C1 segment of cervical spinal cord (tissue), 14 donors: ENCODE results near the gene CLASP1.

Source experiments
- DNase-seq, 14 donors: peaks; one replicate each; lab custom pipeline; 2025; lab: John Stamatoyannopoulos, UW

CLASP1 gene

GRCh38 chr2:121429119-121429903, 220.0 kb downstream of the CLASP1 start:
- no peak for DNase-seq

DNA sequence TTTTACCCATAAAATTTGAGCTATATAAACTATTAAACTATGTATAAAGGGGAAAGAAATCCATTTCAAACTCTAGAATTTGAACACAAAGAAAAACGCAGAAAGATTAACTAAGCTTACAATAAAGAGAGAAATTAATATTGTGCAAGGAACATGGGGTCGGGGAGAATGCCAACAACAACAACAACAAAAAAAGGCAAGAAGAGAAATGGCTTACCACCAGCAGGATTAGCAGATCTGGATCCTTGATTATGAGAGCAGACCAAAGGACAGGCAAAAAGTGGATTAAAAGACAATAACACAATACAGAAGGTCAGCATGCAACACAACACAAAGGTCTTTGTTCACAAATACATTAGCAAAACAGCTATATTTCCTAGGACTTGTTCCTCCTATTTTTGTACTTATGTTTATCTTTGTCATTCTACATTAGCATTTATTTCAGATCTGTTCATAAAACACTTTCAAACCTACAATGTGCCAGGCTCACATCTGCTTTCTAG, 222.0 kb downstream of the CLASP1 start:
- DNase-seq: no peak

DNA sequence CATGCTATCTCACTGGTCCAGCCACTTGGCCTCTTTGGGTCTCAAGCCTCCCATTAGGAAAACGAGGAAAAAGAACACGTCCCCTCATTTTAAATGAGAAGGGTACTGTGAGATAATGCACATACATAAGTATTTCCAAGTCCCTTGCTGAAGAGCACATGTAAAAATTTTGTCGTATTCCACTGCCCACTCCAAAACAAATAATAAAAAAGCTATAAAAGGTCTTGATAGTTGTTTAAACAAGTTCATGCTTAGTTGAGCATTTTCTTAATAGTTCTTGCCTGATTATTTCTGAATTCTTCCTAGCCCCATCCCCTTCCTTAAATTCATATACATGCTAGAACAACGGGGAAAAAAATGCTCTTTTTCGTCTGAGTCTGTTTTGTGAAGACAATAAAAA, 228.8 kb downstream of the CLASP1 start:
- no peak for DNase-seq

GRCh38 chr2:121419081-121419699, 230.1 kb downstream of the CLASP1 start:
- DNase-seq: no peak

DNA sequence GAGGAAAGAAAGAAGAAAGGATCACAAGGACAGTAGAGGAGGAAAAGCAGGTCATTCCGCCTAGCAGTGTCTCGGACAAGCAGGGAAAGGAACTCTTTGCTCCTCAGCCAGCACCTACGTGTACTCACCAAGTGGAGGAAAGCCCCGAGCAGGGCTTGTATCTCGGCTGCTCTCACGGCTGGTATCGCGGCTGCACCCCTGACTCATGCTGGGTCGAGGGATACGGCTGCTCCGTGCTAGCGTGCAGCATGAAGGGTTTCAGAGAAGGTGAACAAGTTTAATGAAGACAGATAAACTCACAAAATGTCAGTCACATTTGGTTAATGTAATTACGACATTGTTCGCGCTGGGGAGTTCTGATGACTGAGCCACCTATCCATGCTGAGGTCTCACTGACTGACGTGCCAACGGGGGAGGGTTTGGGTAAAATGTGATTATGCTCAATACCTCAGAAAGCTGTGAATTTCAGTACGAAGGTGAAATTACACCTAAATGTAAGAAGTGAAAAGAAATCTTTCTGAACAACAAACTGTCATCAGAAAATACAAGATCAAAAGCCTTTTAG, 230.7 kb downstream of the CLASP1 start:
- no peak for DNase-seq

DNA sequence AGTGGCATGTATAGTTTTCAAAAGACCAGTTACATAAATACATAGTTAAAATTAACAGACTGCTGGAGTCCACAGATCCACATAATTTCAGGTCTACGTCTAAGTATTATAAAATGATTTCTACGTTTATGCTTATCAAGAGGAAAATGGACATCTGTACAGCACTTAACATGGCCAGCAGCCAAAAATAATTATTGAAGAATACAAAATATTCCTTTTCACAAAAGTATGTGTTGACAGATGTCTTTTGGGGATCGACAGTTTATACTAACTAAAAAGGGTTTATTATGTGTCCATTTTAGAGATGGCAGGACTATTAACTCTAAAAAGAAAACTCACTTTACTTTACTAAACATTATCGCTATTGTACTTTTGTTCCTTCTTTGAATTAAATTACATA, 231.4 kb downstream of the CLASP1 start:
- no peak for DNase-seq

GRCh38 chr2:121415727-121416126, 233.5 kb downstream of the CLASP1 start:
- no peak for DNase-seq

DNA sequence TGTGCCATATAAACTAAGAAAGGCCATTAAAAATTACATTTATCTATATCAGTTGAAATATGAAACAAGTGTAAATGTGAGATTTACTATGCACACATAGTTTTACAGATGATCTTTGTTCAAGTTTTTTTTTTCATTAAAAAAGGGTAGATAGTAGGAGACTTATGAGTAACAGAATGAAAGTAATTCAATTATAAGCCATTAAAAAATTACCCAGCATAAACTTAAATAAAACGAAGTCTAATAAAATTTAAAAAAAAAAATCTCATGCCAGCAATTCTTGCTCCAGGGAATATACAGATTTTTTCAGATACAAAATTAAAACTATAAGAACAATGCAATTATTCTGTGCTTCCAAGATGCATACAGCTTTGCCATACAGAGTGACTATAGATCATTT, 236.9 kb downstream of the CLASP1 start:
- no peak for DNase-seq

GRCh38 chr2:121409966-121410365, 239.3 kb downstream of the CLASP1 start:
- DNase-seq: no peak

- DNase-seq: no peak
These were observed 239.9 kb downstream of the CLASP1 start for GRCh38 chr2:121409388-121409787.

GRCh38 chr2:121408641-121409040, 240.6 kb downstream of the CLASP1 start:
- DNase-seq: no peak

DNA sequence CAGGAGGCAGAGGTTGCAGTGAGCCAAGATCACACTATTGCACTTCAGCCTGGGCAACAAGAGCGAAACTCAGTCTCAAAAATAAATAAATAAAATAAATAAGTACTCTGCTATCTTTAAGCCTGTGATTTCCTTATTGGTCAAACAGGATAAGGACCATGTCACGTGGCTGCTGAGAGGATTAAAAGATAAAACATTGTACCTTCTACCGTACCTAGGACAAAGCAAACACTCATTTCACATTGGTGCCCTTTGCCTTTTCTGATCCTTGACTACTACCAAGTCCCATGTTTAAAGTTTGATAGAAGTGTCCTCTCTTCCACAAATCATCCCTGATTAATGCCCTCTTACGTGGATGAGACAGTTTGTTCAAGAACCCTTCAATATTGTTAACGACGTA, 244.0 kb downstream of the CLASP1 start:
- no peak for DNase-seq

GRCh38 chr2:121400201-121400600, 249.1 kb downstream of the CLASP1 start:
- no peak for DNase-seq

DNA sequence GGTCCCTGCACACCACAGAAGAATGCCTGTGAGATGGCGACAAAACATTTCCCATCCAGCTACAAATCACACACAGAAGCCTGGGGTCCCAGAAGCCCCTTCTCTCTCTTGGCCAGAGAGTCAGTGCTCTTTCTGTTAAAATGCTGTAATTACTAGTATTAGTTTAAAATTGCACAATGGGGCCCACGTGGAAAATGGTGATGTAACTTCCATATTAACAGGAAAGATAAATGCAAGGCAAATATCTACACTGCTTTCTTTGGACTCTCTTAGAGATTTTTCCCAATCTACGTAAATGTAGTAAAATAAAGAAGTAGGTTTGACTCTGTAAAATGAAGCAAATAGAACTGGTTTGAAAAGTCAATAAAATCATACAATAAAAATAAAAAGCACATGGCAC, 250.4 kb downstream of the CLASP1 start:
- DNase-seq: no peak

- no peak for DNase-seq
These were observed 259.1 kb downstream of the CLASP1 start for GRCh38 chr2:121390082-121390692.

DNA sequence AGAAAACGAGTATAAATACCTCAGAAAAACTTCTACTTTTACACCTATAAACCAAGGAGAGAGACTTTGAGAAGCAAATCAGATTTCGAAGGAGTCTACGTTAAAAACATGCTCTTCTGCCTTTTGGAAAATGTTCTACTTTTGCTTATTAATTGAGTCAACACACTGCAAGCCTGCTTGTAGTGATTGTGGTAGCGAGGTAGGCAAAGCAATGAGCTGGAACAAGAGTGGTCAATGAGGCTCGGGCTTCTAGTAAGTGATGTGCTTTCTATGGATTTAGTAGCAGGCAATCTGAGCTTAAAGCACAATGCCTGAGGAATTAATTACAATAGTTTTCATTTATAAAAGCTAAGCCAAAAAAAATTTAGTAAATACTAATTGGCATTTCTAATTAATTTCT, 260.9 kb downstream of the CLASP1 start:
- DNase-seq: no peak

GRCh38 chr2:121387591-121388325, 261.5 kb downstream of the CLASP1 start:
- no peak for DNase-seq

DNA sequence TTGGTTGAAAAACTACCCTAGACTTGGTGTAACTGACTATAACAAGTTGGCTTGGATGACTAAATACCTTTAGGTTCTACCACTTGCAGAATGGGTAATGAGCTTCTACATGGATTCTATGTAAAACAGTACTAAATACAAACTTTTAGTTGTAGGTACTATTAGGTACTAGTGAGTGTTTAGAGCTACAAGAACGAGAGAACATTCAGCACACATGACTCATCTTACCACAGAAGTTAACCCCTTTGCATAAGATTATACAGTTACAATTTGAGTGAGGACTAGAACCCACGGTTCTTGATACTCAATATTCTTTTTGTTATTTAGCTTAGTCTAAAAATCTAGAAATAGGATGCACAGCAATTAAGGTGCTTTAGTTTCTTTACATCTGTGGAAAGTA, 262.6 kb downstream of the CLASP1 start:
- DNase-seq: no peak

GRCh38 chr2:121386102-121386501, 263.2 kb downstream of the CLASP1 start:
- no peak for DNase-seq

GRCh38 chr2:121382744-121383143, 266.5 kb downstream of the CLASP1 start:
- DNase-seq: peak in 1 of 14 donors; percentile 8

DNA sequence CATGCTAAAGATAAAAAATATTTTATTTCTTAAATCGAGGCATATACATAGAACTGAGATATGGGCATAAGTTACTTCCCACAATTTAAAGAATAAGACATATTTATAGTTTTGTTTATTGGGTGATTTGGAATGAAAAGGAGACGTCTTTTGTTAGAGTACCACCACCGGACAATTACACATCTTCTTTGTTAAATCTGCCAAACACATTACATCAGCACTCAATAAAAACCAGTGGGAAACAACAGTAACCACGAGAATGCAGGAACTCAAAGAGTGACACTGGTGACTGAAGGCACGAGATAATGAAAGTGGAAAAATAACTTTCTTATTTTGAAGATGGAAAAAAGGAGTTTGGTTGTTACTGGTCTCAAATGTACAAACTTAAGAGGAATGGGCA, 271.6 kb downstream of the CLASP1 start:
- DNase-seq: no peak
